CD14-positive monocyte (primary cell): ENCODE data around the gene CFAP299. TPM values are rescaled to one million over a fixed set of nuclear protein-coding genes. Genes with fewer than 3 reads are reported as not detected.

Experiments
- DNase-seq, 3 donors: peaks; one replicate each; pipeline ENCODE4 v3.0.0-alpha.2; 2011 to 2022
- H2AFZ ChIP-seq: 2 replicates; pipeline ENCODE4 v1.6.0; 2012; ENCODE audit warnings: mild to moderate bottlenecking, low read depth, low read length, inconsistent platforms; ENCODE audit not compliant: insufficient read depth, poor library complexity, severe bottlenecking
- H3K27ac ChIP-seq, 2 donors: 1 replicate in 1 of 2; 2 replicates in 1 of 2; pipeline ENCODE4 v1.5.1; 2012 to 2013; ENCODE audit warnings: low read length in 2 of 2, control low read depth in 1 of 2, inconsistent platforms in 1 of 2, low read depth in 1 of 2, mild to moderate bottlenecking in 1 of 2
- H3K27me3 ChIP-seq, 2 donors: one replicate each; pipeline versions ENCODE4 v1.6.0 to v1.6.1; 2011 to 2013; ENCODE audit warnings: low read length in 2 of 2; ENCODE audit not compliant: control insufficient read depth in 2 of 2, insufficient read depth in 2 of 2
- H3K36me3 ChIP-seq, 2 donors: replicated peaks in 1 of 2; 1 replicate in 1 of 2; 2 replicates in 1 of 2; pipeline versions ENCODE4 v1.5.1 to v1.6.1; 2012 to 2013; ENCODE audit warnings: low read length in 2 of 2, control low read depth in 1 of 2, inconsistent platforms in 1 of 2, mild to moderate bottlenecking in 1 of 2; ENCODE audit not compliant: insufficient read depth in 2 of 2, control insufficient read depth in 1 of 2
- H3K4me1 ChIP-seq, 2 donors: 1 replicate in 1 of 2; 2 replicates in 1 of 2; pipeline versions ENCODE4 v1.5.1 to v1.6.1; 2012 to 2013; ENCODE audit warnings: low read length in 2 of 2, control low read depth in 1 of 2, inconsistent platforms in 1 of 2, mild to moderate bottlenecking in 1 of 2, moderate library complexity in 1 of 2; ENCODE audit not compliant: insufficient read depth in 2 of 2, control insufficient read depth in 1 of 2
- H3K4me2 ChIP-seq: replicated peaks from 2 replicates; pipeline ENCODE3; 2012; ENCODE audit warnings: low read length, moderate library complexity, mild to moderate bottlenecking; ENCODE audit not compliant: poor library complexity, severe bottlenecking; ENCODE audit errors: extremely low read depth
- H3K4me3 ChIP-seq, 3 experiments: fragments of 200-600 bp in 1 of 3; sonication (generic) in 1 of 3; replicated peaks in 1 of 3; 1 replicate in 2 of 3; 2 replicates in 1 of 3; pipeline ENCODE4 v1.5.1; 2011 to 2013; ENCODE audit warnings: low read length in 3 of 3, mild to moderate bottlenecking in 3 of 3, control low read depth in 2 of 3, low read depth in 2 of 3, inconsistent platforms in 1 of 3, moderate library complexity in 1 of 3
- H3K79me2 ChIP-seq: 2 replicates; pipeline ENCODE4 v1.6.0; 2012; ENCODE audit warnings: mild to moderate bottlenecking, control low read depth, inconsistent platforms, low read length, moderate library complexity; ENCODE audit not compliant: insufficient read depth
- H3K9ac ChIP-seq: 2 replicates; pipeline ENCODE4 v1.6.0; 2017; ENCODE audit warnings: low read length, mild to moderate bottlenecking; ENCODE audit not compliant: insufficient read depth, poor library complexity, severe bottlenecking
- H3K9me3 ChIP-seq, 2 donors: replicated peaks in 1 of 2; 1 replicate in 1 of 2; 2 replicates in 1 of 2; pipeline versions ENCODE4 v1.5.1 to v1.6.1; 2012 to 2013; ENCODE audit warnings: low read length in 2 of 2, control low read depth in 1 of 2; ENCODE audit not compliant: control insufficient read depth in 1 of 2, insufficient read depth in 1 of 2
- H4K20me1 ChIP-seq: 2 replicates; pipeline ENCODE4 v1.6.0; 2012; ENCODE audit warnings: mild to moderate bottlenecking, low read length, control low read depth, moderate library complexity; ENCODE audit not compliant: insufficient read depth
- H3K27ac Mint-ChIP-seq, 7 donors: one replicate each; pipeline ENCODE4 v1.8.0; 2020; ENCODE audit warnings: mild to moderate bottlenecking in 7 of 7, mixed read lengths in 7 of 7, moderate library complexity in 6 of 7, inconsistent platforms in 2 of 7
- H3K27me3 Mint-ChIP-seq, 3 donors: one replicate each; pipeline ENCODE4 v1.8.0; 2021 to 2022; ENCODE audit warnings: low read depth in 3 of 3, mild to moderate bottlenecking in 3 of 3, mixed read lengths in 3 of 3, moderate library complexity in 3 of 3, inconsistent platforms in 1 of 3
- H3K36me3 Mint-ChIP-seq, 2 donors: one replicate each; pipeline ENCODE4 v1.8.0; 2020; ENCODE audit warnings: mixed read lengths in 2 of 2, inconsistent platforms in 1 of 2, mild to moderate bottlenecking in 1 of 2
- H3K4me1 Mint-ChIP-seq: one replicate; pipeline ENCODE4 v1.8.0; 2020; ENCODE audit warnings: mild to moderate bottlenecking, mixed read lengths
- H3K4me3 Mint-ChIP-seq, 2 donors: one replicate each; pipeline ENCODE4 v1.8.0; 2020; ENCODE audit warnings: mild to moderate bottlenecking in 2 of 2, mixed read lengths in 2 of 2, moderate library complexity in 1 of 2
- H3K9me3 Mint-ChIP-seq, 7 donors: one replicate each; pipeline ENCODE4 v1.8.0; 2020 to 2022; ENCODE audit warnings: mixed read lengths in 7 of 7, mild to moderate bottlenecking in 6 of 7, moderate library complexity in 6 of 7, inconsistent platforms in 2 of 7
- WGBS: methylation state at CpG from one replicate; pipeline ENCODE4 v1.1.5; 2013; ENCODE audit warnings: missing lambda C conversion rate; ENCODE audit not compliant: insufficient coverage; 5-methylcytosine and 5-hydroxymethylcytosine counted together
- intact Hi-C, 2 donors: fragments of 100-400 bp; cut with micrococcal nuclease; formaldehyde crosslinking; loops; one replicate each; pipeline versions ENCODE4 v1.15.0 to v1.15.1; 2023
- polyA plus RNA-seq, 3 donors: library from polyadenylated mRNA; depleted of rRNA in 1 of 3; unstranded in 2 of 3; stranded (reverse) in 1 of 3; fragments of 300-500 nt in 2 of 3; fragments of >200 nt in 1 of 3; fragmentation: Illumina TruSeq in 2 of 3; gene quantifications; 1 replicate in 2 of 3; 2 replicates in 1 of 3; pipeline ENCODE4 v1.2.3, GENCODE V29; 2012 to 2021
- TF ChIP-seq, protein P1 (sequence below): fragments of 200-600 bp; IDR thresholded peaks from one replicate; pipeline ENCODE4 v1.8.0; 2022; ENCODE audit warnings: antibody characterized with exemption, mild to moderate bottlenecking

Gene CFAP299
- polyA plus RNA-seq, 3 donors = not detected

DNA sequence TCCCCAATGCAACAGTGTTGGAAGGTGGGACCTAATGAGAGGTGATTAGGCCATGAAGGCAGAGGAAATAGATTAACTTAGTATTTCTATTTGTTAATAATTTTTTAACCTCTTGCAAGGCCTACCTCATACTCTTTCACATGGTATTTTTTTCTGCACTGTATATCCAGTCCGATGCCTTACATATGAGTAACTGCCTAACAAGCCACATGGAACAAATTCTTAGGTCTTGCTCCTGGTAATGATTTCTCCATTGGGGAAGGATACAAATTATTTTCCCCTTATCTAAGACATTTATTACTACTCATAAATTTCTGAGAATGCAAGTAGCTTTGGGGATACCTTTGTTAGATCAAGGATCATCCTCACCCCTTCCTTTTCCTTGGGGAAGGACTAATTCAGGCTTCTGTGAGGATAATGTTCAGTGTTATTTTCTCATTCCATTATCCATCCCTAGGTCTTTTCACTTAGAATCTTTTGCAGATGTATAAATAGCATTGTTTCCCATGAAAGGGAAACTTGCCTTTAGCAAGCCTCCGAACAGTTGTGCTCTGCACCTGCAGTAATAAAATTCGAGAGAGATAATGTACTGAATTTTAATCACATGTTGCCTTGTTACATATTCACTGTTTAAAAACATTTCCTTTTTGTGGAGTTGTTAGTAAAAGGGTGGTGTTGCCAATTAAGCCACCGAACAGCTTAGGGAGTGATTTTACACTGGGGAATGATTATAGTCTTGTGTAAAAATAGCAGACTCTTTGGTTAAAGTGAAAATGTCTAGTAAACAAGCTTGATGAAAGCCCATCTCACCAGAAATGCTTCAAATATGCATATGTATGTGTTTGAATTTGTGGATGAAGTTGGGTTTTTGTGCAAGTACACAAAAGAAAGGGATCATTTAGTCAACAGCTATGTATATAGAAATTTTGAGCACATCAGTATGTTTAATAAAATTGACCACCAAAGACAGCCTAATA lies 89.9 kb downstream of the CFAP299 start:
- no peak for DNase-seq
- Mint-ChIP-seq H3K27me3 (peaks cover 0 to 3% (median 0%) of the 10 kb centered on the region in 3 donors), H3K36me3 (no peaks in the 10 kb centered on the region), H3K4me1 (no peaks in the 10 kb centered on the region), H3K9me3 (no peaks in the 10 kb centered on the region), H3K27ac (no peak overlapping the region), H3K4me3 (no peak overlapping the region)
- no peaks in the 10 kb centered on the region for H4K20me1 ChIP-seq
- H3K4me3 ChIP-seq = no peak overlapping the region
- intact Hi-C loops = no loop called here
- no peak overlapping the region for H3K9ac ChIP-seq
- H3K4me1 ChIP-seq = no peaks in the 10 kb centered on the region
- no peaks in the 10 kb centered on the region for H3K79me2 ChIP-seq
- no peaks in the 10 kb centered on the region for H3K36me3 ChIP-seq
- H3K4me2 ChIP-seq = no peak overlapping the region
- TF ChIP-seq, protein P1, sequence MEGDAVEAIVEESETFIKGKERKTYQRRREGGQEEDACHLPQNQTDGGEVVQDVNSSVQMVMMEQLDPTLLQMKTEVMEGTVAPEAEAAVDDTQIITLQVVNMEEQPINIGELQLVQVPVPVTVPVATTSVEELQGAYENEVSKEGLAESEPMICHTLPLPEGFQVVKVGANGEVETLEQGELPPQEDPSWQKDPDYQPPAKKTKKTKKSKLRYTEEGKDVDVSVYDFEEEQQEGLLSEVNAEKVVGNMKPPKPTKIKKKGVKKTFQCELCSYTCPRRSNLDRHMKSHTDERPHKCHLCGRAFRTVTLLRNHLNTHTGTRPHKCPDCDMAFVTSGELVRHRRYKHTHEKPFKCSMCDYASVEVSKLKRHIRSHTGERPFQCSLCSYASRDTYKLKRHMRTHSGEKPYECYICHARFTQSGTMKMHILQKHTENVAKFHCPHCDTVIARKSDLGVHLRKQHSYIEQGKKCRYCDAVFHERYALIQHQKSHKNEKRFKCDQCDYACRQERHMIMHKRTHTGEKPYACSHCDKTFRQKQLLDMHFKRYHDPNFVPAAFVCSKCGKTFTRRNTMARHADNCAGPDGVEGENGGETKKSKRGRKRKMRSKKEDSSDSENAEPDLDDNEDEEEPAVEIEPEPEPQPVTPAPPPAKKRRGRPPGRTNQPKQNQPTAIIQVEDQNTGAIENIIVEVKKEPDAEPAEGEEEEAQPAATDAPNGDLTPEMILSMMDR = no peak
- H3K9me3 ChIP-seq = no peaks in the 10 kb centered on the region
- no peaks in the 10 kb centered on the region for H3K27me3 ChIP-seq
- H2AFZ ChIP-seq = no peak overlapping the region
- H3K27ac ChIP-seq = no peak overlapping the region
- no CpG with 5 or more reads among the region's 4 CpGs for WGBS

DNA sequence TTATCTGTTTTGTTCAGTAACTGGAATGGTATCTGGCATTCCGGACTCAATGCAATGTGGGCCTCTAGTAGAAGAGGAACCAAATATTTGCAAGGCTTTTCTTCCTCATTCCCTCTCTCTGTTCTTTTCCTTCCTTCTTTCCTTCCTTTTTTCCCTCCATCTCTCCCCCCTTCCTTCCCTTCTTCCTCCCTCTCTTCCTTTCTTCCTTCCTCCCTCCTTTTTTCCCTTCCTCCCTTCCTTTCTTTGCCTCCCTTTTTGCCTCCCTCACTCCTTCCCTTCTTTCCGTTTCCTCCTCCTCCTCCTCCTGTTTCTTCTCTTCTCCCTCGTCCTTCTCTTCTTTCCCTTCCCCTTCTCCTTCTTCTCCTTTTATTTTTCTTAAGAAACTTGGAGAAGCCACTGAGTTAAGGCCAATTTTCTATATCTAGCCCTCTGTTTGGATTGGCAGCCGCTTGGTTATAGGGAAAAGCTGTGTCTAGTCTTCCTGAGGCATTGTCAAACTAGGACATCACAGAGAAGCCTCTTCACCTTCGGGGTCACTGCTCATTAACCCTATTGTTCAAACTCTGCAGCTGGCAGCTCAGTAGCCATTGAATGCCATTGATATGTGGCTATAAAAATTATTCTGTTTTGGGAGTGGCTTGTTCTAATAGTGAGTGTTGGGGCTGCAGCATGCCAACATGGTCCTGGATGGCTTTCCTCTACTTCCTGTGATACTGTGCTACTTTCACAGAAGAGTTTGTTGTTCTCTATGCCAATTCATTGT lies 95.9 kb downstream of the CFAP299 start:
- H3K9me3 ChIP-seq = no peaks in the 10 kb centered on the region
- no peak overlapping the region for H3K4me3 Mint-ChIP-seq
- intact Hi-C loops = no loop called here
- no peaks in the 10 kb centered on the region for H3K79me2 ChIP-seq
- H3K4me1 Mint-ChIP-seq = no peaks in the 10 kb centered on the region
- H3K27ac Mint-ChIP-seq = no peak overlapping the region
- H3K4me2 ChIP-seq = no peak overlapping the region
- WGBS = 100% methylated on average over 1 of the region's 5 CpGs
- no peak overlapping the region for H3K4me3 ChIP-seq
- H4K20me1 ChIP-seq = no peaks in the 10 kb centered on the region
- H2AFZ ChIP-seq = no peak overlapping the region
- DNase-seq = no peak
- no peaks in the 10 kb centered on the region for H3K4me1 ChIP-seq
- H3K36me3 ChIP-seq = no peaks in the 10 kb centered on the region
- no peaks in the 10 kb centered on the region for H3K36me3 Mint-ChIP-seq
- H3K9ac ChIP-seq = no peak overlapping the region
- no peaks in the 10 kb centered on the region for H3K27me3 ChIP-seq
- H3K27ac ChIP-seq = no peak overlapping the region
- TF ChIP-seq, protein P1 = no peak
- H3K9me3 Mint-ChIP-seq = peaks cover 0 to 5% (median 0%) of the 10 kb centered on the region in 7 donors
- no peaks in the 10 kb centered on the region for H3K27me3 Mint-ChIP-seq
